HepG2 (cell line): ENCODE data around the gene KRTAP10-9. TPM values are rescaled to one million over a fixed set of nuclear protein-coding genes. Genes with fewer than 3 reads are reported as not detected.

Source experiments
- CBFB ChIP-seq: sonication (generic); formaldehyde crosslinking; IDR thresholded peaks from 2 replicates; pipeline ENCODE4 v1.4.0; 2020; ENCODE audit warnings: missing genetic modification reagents
- GATA4 ChIP-seq: sonication (generic); IDR thresholded peaks from 2 replicates; pipeline ENCODE4 v1.6.1; 2016; ENCODE audit warnings: antibody characterized with exemption, low read depth, borderline replicate concordance
- HCFC1 ChIP-seq: fragments of 150-350 bp; IDR thresholded peaks from 2 replicates; pipeline ENCODE4 v1.6.1; 2014; ENCODE audit warnings: low read depth, low read length
- MAFF ChIP-seq: IDR thresholded peaks from 2 replicates; pipeline ENCODE4 v1.6.1; 2011; ENCODE audit warnings: low read depth, low read length, improper control_type of control experiment
- MBNL3 ChIP-seq: fragments of 250-450 bp; sonication (Bioruptor Pico); conservative IDR thresholded peaks from 2 replicates; pipeline ENCODE4 v1.8.0; 2022; ENCODE audit warnings: mild to moderate bottlenecking, inconsistent platforms
- NFYC ChIP-seq: IDR thresholded peaks from 2 replicates; pipeline ENCODE4 v1.6.1; 2016; ENCODE audit warnings: missing genetic modification reagents, missing compliant biosample characterization
- SMARCE1 ChIP-seq: fragments of 450-650 bp; IDR thresholded peaks from 2 replicates; pipeline ENCODE4 v1.6.1; 2017; ENCODE audit warnings: borderline replicate concordance
- TBP ChIP-seq: sonication (generic); formaldehyde crosslinking; IDR thresholded peaks from 2 replicates; pipeline ENCODE4 v1.5.0; 2020; ENCODE audit warnings: missing genetic modification reagents
- YY1 ChIP-seq: IDR thresholded peaks from 2 replicates; pipeline ENCODE4 v1.6.1; 2011; ENCODE audit warnings: low read length, low read depth, moderate library complexity, mild to moderate bottlenecking; ENCODE audit not compliant: insufficient read depth, insufficient replicate concordance
- ZNF207 ChIP-seq: fragments of 450-650 bp; IDR thresholded peaks from 2 replicates; pipeline ENCODE4 v1.6.1; 2016; ENCODE audit warnings: antibody characterized with exemption, borderline replicate concordance
- ZNF274 ChIP-seq: sonication (generic); formaldehyde crosslinking; IDR thresholded peaks from 2 replicates; pipeline ENCODE4 v1.5.1; 2020; ENCODE audit warnings: mild to moderate bottlenecking, missing genetic modification reagents
- ZNF331 ChIP-seq: sonication (generic); formaldehyde crosslinking; IDR thresholded peaks from 2 replicates; pipeline ENCODE4 v1.4.0; 2020; ENCODE audit warnings: missing genetic modification reagents
- ZNF431 ChIP-seq: sonication (generic); formaldehyde crosslinking; IDR thresholded peaks from 2 replicates; pipeline ENCODE4 v1.9.0; 2022; ENCODE audit warnings: missing genetic modification reagents, low read depth, mild to moderate bottlenecking, borderline replicate concordance
- ZNF441 ChIP-seq: sonication (generic); formaldehyde crosslinking; IDR thresholded peaks from 2 replicates; pipeline ENCODE4 v1.7.0; 2021; ENCODE audit warnings: missing genetic modification reagents, borderline replicate concordance
- ZNF605 ChIP-seq: sonication (generic); formaldehyde crosslinking; IDR thresholded peaks from 2 replicates; pipeline ENCODE4 v1.8.0; 2022; ENCODE audit warnings: mild to moderate bottlenecking, missing genetic modification reagents
- ZNF883 ChIP-seq: sonication (generic); formaldehyde crosslinking; IDR thresholded peaks from 2 replicates; pipeline ENCODE4 v1.5.1; 2020; ENCODE audit warnings: mild to moderate bottlenecking, missing genetic modification reagents; ENCODE audit errors: not compliant biosample characterization
- polyA plus RNA-seq, 8 experiments: library from polyadenylated mRNA; depleted of rRNA in 3 of 8; stranded (reverse) in 7 of 8; unstranded in 1 of 8; fragments of >200 nt; fragmentation: Illumina TruSeq in 4 of 8; extraction: Trizol in 4 of 8; gene quantifications; 2 replicates each; pipeline versions ENCODE4 v1.2.1 to v1.2.3, GENCODE V29; 2011 to 2016; ENCODE audit warnings: low read depth in 4 of 8, missing spikeins in 1 of 8, mixed read lengths in 1 of 8; ENCODE audit not compliant: insufficient read depth in 1 of 8
- total RNA-seq, 5 experiments: library from RNA; depleted of rRNA; stranded (reverse); fragments of >200 nt; fragmentation: Illumina TruSeq; extraction: Trizol; gene quantifications; 2 replicates each; pipeline ENCODE4 v1.2.3, GENCODE V29; 2016; ENCODE audit warnings: low read depth in 1 of 5
- TF ChIP-seq, protein P1 (sequence below): sonication (generic); formaldehyde crosslinking; IDR thresholded peaks from 2 replicates; pipeline ENCODE4 v1.5.1; 2020; ENCODE audit warnings: missing genetic modification reagents, mild to moderate bottlenecking, borderline replicate concordance
- TF ChIP-seq, protein P2 (sequence below): sonication (generic); formaldehyde crosslinking; IDR thresholded peaks from 2 replicates; pipeline ENCODE4 v1.5.0; 2020; ENCODE audit warnings: missing genetic modification reagents
- TF ChIP-seq, protein P3 (sequence below): sonication (generic); formaldehyde crosslinking; IDR thresholded peaks from 2 replicates; pipeline ENCODE4 v1.5.1; 2020; ENCODE audit warnings: missing genetic modification reagents, mild to moderate bottlenecking, borderline replicate concordance
- TF ChIP-seq, protein P4 (sequence below): IDR thresholded peaks from 2 replicates; pipeline ENCODE4 v1.6.1; 2018; ENCODE audit warnings: missing genetic modification reagents
- TF ChIP-seq, protein P5 (sequence below): sonication (generic); formaldehyde crosslinking; IDR thresholded peaks from 2 replicates; pipeline ENCODE4 v1.4.0; 2020; ENCODE audit warnings: missing genetic modification reagents; ENCODE audit errors: not compliant biosample characterization

KRTAP10-9 gene
- total and polyA plus RNA-seq, 2 of the 13 experiments (the other 11 are each of a cell fraction or from before 2014, with no cell fraction given), result not detected

DNA sequence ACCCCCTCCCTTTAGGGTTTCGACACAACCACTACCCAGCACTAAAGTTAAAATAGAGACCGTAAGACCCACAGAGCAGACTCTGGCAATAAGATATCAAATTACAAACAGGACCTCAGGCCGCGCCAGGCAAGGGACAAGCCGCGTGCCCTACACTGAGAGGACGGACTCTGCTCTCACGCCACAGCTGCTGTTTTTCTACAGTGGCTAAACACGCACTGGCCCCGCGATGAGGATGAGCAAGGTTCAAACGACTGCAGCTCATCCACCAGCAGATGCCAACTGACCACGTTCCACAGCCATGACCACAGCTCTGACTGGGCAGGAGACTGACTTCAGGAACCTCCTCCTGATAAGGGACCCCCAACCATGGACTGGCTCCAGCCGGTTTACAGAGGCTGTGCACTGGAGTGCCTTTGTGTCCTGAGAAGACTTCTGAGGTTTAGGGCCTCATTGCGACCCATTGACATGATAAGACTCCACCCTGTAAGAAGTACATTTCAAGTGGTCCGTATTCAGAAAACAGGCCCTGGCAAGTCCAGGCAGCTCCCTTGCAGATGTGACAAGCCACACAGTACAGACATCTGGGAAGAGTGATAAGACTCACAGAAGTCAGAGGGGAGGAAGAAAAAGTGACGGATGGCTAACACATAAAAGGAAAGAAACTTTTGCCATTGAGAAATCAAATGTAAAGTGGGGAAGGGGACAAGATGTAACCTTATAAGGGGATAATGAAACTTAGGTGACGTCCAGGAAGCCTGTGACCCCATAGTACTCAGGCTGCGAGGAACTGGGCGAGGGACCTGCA, 33.1 kb upstream of the KRTAP10-9 start (continued):
- TF ChIP-seq, protein P1, sequence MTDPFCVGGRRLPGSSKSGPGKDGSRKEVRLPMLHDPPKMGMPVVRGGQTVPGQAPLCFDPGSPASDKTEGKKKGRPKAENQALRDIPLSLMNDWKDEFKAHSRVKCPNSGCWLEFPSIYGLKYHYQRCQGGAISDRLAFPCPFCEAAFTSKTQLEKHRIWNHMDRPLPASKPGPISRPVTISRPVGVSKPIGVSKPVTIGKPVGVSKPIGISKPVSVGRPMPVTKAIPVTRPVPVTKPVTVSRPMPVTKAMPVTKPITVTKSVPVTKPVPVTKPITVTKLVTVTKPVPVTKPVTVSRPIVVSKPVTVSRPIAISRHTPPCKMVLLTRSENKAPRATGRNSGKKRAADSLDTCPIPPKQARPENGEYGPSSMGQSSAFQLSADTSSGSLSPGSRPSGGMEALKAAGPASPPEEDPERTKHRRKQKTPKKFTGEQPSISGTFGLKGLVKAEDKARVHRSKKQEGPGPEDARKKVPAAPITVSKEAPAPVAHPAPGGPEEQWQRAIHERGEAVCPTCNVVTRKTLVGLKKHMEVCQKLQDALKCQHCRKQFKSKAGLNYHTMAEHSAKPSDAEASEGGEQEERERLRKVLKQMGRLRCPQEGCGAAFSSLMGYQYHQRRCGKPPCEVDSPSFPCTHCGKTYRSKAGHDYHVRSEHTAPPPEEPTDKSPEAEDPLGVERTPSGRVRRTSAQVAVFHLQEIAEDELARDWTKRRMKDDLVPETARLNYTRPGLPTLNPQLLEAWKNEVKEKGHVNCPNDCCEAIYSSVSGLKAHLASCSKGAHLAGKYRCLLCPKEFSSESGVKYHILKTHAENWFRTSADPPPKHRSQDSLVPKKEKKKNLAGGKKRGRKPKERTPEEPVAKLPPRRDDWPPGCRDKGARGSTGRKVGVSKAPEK (CRISPR knock-in tag), result no peak; the same call in 1 of the 2 replicates
- TF ChIP-seq ZNF431 (CRISPR knock-in tag) (0 out of 2 replicates have a peak, but pooled peaks have one; percentile 61), ZNF883 (peak; percentile 55), TBP (CRISPR knock-in tag) (no peak), HCFC1 (no peak), CBFB (0 out of 2 replicates have a peak, but pooled peaks have one; percentile 33), YY1 (peak; percentile 8), MBNL3 (no peak), ZNF441 (CRISPR knock-in tag) (0 out of 2 replicates have a peak, but pooled peaks have one; percentile 40), ZNF207 (no peak), NFYC (CRISPR knock-in tag) (peak; percentile 30; the same call in 1 of the 2 replicates), MAFF (no peak), ZNF331 (CRISPR knock-in tag) (peak; percentile 89), ZNF605 (CRISPR knock-in tag) (peak; percentile 68; the same call in 1 of the 2 replicates), GATA4 (no peak), SMARCE1 (no peak), ZNF274 (CRISPR knock-in tag) (no peak; the same call in 1 of the 2 replicates)
- TF ChIP-seq, protein P2, sequence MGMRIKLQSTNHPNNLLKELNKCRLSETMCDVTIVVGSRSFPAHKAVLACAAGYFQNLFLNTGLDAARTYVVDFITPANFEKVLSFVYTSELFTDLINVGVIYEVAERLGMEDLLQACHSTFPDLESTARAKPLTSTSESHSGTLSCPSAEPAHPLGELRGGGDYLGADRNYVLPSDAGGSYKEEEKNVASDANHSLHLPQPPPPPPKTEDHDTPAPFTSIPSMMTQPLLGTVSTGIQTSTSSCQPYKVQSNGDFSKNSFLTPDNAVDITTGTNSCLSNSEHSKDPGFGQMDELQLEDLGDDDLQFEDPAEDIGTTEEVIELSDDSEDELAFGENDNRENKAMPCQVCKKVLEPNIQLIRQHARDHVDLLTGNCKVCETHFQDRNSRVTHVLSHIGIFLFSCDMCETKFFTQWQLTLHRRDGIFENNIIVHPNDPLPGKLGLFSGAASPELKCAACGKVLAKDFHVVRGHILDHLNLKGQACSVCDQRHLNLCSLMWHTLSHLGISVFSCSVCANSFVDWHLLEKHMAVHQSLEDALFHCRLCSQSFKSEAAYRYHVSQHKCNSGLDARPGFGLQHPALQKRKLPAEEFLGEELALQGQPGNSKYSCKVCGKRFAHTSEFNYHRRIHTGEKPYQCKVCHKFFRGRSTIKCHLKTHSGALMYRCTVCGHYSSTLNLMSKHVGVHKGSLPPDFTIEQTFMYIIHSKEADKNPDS (CRISPR knock-in tag), result no peak
- TF ChIP-seq, protein P3, sequence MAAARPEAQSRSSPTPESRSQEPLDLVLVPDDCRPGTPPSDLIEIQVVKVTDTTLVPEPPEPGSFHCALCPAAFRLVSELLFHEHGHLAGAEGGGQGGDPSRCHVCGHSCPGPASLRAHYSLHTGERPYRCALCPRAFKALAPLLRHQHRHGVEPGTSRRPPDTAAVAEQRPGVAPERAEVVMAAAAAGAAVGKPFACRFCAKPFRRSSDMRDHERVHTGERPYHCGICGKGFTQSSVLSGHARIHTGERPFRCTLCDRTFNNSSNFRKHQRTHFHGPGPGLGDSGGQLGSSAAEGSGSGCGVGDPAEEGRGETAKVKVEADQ (CRISPR knock-in tag), result peak; percentile 87; the same call in 1 of the 2 replicates
- TF ChIP-seq, protein P4, sequence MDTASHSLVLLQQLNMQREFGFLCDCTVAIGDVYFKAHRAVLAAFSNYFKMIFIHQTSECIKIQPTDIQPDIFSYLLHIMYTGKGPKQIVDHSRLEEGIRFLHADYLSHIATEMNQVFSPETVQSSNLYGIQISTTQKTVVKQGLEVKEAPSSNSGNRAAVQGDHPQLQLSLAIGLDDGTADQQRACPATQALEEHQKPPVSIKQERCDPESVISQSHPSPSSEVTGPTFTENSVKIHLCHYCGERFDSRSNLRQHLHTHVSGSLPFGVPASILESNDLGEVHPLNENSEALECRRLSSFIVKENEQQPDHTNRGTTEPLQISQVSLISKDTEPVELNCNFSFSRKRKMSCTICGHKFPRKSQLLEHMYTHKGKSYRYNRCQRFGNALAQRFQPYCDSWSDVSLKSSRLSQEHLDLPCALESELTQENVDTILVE (CRISPR knock-in tag), result no peak; the same call in 1 of the 2 replicates
- TF ChIP-seq, protein P5, sequence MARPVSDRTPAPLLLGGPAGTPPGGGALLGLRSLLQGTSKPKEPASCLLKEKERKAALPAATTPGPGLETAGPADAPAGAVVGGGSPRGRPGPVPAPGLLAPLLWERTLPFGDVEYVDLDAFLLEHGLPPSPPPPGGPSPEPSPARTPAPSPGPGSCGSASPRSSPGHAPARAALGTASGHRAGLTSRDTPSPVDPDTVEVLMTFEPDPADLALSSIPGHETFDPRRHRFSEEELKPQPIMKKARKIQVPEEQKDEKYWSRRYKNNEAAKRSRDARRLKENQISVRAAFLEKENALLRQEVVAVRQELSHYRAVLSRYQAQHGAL (CRISPR knock-in tag), result no peak
